Endothelial cell (in vitro differentiated cells): Measurements from ENCODE around the gene DMKN. TPM values are rescaled to one million over a fixed set of nuclear protein-coding genes. Genes with fewer than 3 reads are reported as not detected.
"Not testable (repeated sequence)": the region's sequence is repeated elsewhere in the genome, so short reads cannot be mapped to it uniquely, and the experiment has no call there.

Experiments used
- DNase-seq: peaks from one replicate; pipeline ENCODE4 v3.0.0; 2021; ENCODE audit warnings: low spot score
- H3K27ac Mint-ChIP-seq: one replicate; pipeline ENCODE4 v1.8.0; 2021; ENCODE audit warnings: mixed read lengths, inconsistent platforms; ENCODE audit not compliant: unreplicated experiment
- H3K27me3 Mint-ChIP-seq: one replicate; pipeline ENCODE4 v1.8.0; 2021; ENCODE audit warnings: mild to moderate bottlenecking, moderate library complexity, mixed read lengths, inconsistent platforms; ENCODE audit not compliant: unreplicated experiment
- H3K36me3 Mint-ChIP-seq: one replicate; pipeline ENCODE4 v1.8.0; 2021; ENCODE audit warnings: mild to moderate bottlenecking, low read depth, mixed read lengths, inconsistent platforms; ENCODE audit not compliant: unreplicated experiment
- H3K4me1 Mint-ChIP-seq: one replicate; pipeline ENCODE4 v1.8.0; 2021; ENCODE audit warnings: mild to moderate bottlenecking, mixed read lengths, inconsistent platforms; ENCODE audit not compliant: unreplicated experiment
- H3K4me3 Mint-ChIP-seq: one replicate; pipeline ENCODE4 v1.8.0; 2021; ENCODE audit warnings: mild to moderate bottlenecking, mixed read lengths, inconsistent platforms; ENCODE audit not compliant: unreplicated experiment
- H3K9me3 Mint-ChIP-seq: one replicate; pipeline ENCODE4 v1.8.0; 2021; ENCODE audit warnings: mixed read lengths, inconsistent platforms; ENCODE audit not compliant: unreplicated experiment
- total RNA-seq: library from RNA; stranded (reverse); fragmentation: NEBNext Ultra II Directional; extraction: Animal tissue kit (Norgen Biotek cat#: 25700); gene quantifications from one replicate; pipeline ENCODE4 v1.2.1, GENCODE V29; 2021; ENCODE audit not compliant: unreplicated experiment
- TF ChIP-seq, protein P1 (sequence below): fragments of 200-600 bp; sonication (generic); IDR thresholded peaks from one replicate; pipeline ENCODE4 v1.5.0; 2021; ENCODE audit warnings: antibody characterized with exemption; ENCODE audit not compliant: unreplicated experiment

Gene DMKN
- total RNA-seq, 1 donor from 2014 or later: 56.9 TPM

DNA sequence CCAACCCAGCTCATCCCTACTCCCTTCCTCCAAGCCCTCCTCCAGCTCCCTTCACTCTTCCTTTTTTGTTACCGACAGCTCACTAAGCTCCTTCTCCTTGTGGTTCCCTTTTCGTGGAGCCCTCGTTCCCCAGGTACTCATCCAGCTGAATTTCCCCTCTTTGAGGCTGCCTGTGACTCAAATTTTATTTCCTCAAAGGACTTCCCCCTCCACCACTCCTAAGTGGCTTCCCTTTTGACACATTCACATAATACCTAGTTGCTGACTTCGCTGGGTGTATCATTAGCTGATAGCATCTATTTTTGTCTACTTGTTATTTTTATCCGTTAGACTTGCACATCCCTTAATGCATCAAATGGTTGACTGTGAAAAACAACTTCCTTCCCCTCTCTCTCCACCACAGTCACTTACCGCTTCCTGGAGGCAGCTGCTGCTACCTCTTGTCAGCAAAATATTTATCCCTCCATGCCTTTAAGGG lies 50.9 kb downstream of the DMKN start:
- DNase-seq: no peak
- TF ChIP-seq, protein P1, sequence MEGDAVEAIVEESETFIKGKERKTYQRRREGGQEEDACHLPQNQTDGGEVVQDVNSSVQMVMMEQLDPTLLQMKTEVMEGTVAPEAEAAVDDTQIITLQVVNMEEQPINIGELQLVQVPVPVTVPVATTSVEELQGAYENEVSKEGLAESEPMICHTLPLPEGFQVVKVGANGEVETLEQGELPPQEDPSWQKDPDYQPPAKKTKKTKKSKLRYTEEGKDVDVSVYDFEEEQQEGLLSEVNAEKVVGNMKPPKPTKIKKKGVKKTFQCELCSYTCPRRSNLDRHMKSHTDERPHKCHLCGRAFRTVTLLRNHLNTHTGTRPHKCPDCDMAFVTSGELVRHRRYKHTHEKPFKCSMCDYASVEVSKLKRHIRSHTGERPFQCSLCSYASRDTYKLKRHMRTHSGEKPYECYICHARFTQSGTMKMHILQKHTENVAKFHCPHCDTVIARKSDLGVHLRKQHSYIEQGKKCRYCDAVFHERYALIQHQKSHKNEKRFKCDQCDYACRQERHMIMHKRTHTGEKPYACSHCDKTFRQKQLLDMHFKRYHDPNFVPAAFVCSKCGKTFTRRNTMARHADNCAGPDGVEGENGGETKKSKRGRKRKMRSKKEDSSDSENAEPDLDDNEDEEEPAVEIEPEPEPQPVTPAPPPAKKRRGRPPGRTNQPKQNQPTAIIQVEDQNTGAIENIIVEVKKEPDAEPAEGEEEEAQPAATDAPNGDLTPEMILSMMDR: no peak
- H3K9me3 Mint-ChIP-seq: no peaks in the 10 kb centered on the region
- no peak overlapping the region for H3K4me3 Mint-ChIP-seq
- peaks cover 11% of the 10 kb centered on the region for H3K4me1 Mint-ChIP-seq
- no peaks in the 10 kb centered on the region for H3K36me3 Mint-ChIP-seq
- peak overlapping the region; percentile 14 for H3K27ac Mint-ChIP-seq
- peaks cover 6% of the 10 kb centered on the region for H3K27me3 Mint-ChIP-seq

DNA sequence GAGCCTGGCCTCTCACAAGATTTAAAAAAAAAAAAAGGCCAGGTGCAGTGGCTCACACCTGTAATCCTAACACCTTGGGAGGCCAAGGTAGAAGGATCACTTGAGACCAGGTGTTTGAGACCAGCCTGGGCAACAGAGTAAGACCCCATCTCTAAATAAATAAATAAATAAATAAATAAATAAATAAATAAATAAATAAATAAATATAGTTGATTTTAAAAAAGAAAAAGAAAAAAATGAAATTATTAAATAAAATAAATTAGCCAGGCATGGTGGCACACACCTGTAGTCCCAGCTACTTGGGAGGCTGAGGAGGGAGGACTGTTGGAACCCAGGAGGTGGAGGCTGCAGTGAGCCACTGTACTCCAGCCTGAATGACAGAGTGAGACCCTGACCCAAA lies 51.7 kb downstream of the DMKN start:
- H3K27me3 Mint-ChIP-seq, H3K4me3 Mint-ChIP-seq, DNase-seq, H3K9me3 Mint-ChIP-seq, H3K36me3 Mint-ChIP-seq, H3K27ac Mint-ChIP-seq: not testable (repeated sequence)
- peaks cover 11% of the 10 kb centered on the region for H3K4me1 Mint-ChIP-seq

DNA sequence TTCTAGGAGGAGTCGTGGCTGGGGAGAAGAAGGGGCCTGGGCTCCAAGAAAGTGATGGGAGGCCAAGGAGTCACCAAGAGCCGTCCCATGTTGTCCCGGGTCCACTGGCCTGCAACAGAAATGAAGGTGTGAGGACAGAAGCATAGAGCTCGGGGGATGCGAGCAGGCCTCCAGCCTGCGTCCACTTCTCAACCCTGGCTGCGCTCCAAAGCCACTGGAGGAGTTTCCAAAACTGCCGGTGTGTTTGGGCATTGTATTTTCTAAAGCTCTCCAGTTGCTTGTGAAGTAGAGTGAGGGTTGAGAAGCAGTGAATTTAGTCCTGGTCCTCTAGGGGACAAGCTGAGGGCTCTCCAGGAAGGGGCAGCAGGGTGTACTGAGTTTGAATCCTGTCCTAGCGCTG lies 52.4 kb downstream of the DMKN start:
- TF ChIP-seq, protein P1: no peak
- no peak overlapping the region for H3K27ac Mint-ChIP-seq
- no peak for DNase-seq
- H3K27me3 Mint-ChIP-seq: peaks cover 6% of the 10 kb centered on the region
- no peaks in the 10 kb centered on the region for H3K9me3 Mint-ChIP-seq
- no peak overlapping the region for H3K4me3 Mint-ChIP-seq
- H3K36me3 Mint-ChIP-seq: no peaks in the 10 kb centered on the region
- peaks cover 11% of the 10 kb centered on the region for H3K4me1 Mint-ChIP-seq

DNA sequence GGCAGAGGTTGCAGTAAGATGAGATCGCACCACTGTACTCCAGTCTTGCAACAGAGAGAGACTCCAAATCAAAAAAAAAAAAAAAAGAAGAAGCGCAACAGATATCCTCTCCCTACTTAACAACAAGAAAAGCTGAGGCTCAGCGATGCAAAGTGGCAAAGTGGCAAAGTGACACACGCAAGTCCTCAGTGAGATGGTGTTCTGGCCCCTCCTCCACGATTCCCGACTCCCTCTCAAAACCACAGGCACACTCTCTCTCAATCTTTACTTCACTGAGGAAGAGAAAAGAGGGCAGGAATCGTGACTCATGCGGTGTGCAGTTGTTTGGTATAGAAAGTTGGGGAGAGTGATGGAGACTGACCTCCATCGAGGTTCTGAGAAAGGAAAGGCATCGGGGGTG lies 52.8 kb downstream of the DMKN start:
- peaks cover 11% of the 10 kb centered on the region for H3K4me1 Mint-ChIP-seq
- H3K27me3 Mint-ChIP-seq: peaks cover 6% of the 10 kb centered on the region
- H3K9me3 Mint-ChIP-seq: no peaks in the 10 kb centered on the region
- H3K36me3 Mint-ChIP-seq: no peaks in the 10 kb centered on the region
- H3K4me3 Mint-ChIP-seq: no peak overlapping the region
- H3K27ac Mint-ChIP-seq: no peak overlapping the region
- DNase-seq: no peak
- TF ChIP-seq, protein P1: no peak

DNA sequence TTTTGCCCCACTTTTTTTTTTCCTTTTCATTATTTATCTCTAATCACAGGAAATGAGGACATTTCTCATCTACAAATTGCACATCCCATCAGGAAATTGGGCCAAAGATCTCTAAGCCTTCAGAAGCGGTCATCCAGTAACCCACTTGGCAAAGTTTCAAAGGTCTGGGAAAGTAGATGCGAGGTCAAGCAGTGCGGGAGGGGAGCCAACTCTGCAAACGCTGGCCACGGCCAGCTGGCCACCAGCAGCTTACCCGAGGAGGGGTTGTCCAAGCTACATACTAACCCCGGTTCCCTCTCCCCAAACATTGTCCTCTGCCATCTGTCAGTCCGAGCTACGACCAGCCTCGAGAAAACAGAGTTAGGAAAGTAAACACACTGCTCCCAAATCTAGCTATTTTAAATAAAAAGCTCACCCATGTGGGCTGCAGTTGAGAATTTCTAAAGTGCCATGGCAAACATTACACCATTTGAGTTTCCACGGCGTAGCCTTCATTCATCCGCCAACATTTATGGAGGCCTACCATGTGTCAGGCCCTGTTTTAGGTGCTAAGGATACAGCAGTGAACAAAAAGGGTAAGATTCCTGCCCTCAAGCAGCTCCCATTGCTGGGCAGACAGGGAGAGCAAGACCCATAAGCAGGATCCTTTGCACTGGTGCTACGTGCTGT lies 53.9 kb downstream of the DMKN start:
- H3K9me3 Mint-ChIP-seq: no peaks in the 10 kb centered on the region
- H3K27me3 Mint-ChIP-seq: peaks cover 6% of the 10 kb centered on the region
- TF ChIP-seq, protein P1: no peak

More for the DNA sequence above, 53.9 kb downstream of the DMKN start:
- Mint-ChIP-seq H3K27ac (no peak overlapping the region), H3K4me3 (no peak overlapping the region), H3K36me3 (no peaks in the 10 kb centered on the region), H3K4me1 (peaks cover 11% of the 10 kb centered on the region)
- no peak for DNase-seq
